SW 1271 (cell line): ENCODE data around the gene NDC1.
"Not testable (repeated sequence)": the region's sequence is repeated elsewhere in the genome, so short reads cannot be mapped to it uniquely, and the experiment has no call there.

Experiments
- DNase-seq, 2 experiments: peaks; one replicate each; lab custom pipeline; 2025; lab: John Stamatoyannopoulos, UW

Gene NDC1

DNA sequence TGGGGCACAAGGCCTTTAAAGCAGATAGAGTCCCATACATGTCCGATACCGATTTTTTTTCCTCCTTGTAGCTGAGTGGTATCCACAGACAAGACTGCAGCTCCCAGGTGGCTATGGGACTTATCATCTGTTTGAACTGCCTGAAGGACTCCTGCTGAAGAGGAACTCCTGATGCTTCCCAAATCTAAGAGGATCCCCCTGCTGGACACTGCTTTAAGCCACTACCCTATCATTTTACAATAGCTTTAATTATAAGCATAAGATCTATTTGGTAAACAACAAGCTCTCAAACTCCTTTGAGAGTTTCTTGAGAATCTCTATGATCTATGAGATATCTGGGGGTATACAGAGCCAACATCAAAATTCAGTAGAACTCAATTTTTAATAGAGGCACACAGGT lies 11.7 kb downstream of the NDC1 start:
- no peak for DNase-seq

DNA sequence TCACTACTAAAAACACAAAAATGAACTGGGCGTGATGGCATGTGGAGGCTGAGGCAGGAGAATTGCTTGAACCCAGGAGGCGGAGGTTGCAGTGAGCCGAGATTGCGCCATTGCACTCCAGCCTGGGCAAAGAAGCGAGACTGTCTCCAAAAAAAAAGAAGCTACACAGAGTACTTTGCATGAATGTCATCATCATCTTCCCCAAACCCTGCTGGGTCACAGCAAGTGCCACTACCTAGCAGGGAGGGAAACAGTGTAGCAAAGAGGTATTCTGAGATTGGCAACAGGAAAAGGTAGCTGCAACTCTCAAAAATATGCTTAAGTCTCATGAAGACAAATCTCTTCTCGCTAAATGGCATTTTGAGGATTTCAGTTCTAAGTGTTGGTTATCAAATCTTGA lies 12.8 kb downstream of the NDC1 start:
- DNase-seq: no peak

- DNase-seq: no peak
Measured at GRCh38 chr1:53822931-53823330, 15.2 kb downstream of the NDC1 start.

- DNase-seq: no peak
Measured at GRCh38 chr1:53821380-53821779, 16.7 kb downstream of the NDC1 start.

DNA sequence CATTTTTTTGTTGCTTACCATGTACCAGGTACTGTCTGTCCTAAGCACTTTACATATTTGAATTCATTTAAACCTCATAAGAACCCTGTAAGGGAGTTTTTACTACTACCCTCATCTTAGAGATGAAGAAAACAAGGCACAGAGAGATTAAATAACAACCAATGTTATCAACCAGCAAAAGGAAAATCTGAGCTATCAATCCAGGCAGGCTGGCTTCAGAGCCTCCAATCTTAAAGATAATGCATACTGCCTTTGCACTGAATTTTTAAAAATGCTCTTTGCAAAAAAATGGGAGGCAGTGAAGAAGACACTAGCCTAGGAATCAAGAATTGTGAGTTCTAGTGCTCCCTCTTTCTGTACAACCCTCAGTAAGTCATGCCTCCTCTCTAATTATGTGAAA lies 18.7 kb downstream of the NDC1 start:
- DNase-seq: no peak

DNA sequence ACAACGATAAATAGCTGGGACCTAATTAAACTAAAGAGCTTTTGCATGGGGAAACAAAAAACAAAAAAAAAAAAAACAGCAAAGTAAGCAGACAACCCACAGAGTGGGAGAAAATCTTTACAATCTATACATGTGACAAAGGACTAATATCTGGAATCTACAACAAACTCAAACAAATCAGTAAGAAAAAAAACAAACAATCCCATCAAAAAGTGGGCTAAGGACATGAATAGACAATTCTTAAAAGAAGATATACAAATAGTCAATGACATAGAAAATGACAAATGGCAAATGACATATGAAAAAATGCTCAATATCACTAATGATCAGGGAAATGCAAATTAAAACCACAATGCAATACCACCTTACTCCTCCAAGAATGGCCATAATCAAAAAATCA lies 21.5 kb downstream of the NDC1 start:
- DNase-seq: not testable (repeated sequence)

DNA sequence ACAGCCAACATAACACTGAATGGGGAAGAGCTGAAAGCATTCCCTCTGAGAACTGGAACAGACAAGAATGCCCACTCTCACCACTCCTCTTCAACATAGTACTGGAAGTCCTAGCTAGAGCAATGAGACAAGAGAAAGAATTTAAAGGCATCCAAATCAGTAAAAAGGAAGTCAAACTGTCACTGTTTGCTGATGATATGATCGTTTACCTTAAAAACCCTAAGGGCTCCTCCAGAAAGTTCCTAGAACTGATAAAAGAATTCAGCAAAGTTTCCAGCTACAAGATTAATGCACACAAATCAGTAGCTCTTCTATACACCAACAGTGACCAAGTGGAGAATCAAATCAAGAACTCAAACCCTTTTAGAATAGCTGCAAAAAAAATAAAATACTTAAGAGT lies 22.6 kb downstream of the NDC1 start:
- not testable (repeated sequence) for DNase-seq

GRCh38 chr1:53811414-53811851 lies 26.7 kb downstream of the NDC1 start:
- no peak for DNase-seq

DNA sequence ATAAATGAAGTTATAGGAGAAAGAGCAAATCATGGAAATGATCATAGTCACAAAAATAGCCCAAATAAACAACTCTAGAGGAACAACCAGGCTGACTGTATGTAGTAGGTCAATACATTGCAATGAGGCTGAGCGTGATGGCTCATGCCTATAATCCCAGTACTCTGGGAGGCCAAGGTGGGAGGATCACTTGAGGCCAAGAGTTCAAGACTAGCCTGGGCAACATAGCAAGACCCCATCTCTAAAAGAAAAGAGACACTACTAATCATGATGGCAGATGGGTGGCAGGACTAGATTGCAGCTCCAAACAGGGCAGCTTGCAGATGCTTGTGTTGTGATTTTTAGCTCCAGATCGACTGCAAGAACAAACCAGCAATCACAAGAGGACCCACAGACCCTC lies 27.6 kb downstream of the NDC1 start:
- DNase-seq: no peak

DNA sequence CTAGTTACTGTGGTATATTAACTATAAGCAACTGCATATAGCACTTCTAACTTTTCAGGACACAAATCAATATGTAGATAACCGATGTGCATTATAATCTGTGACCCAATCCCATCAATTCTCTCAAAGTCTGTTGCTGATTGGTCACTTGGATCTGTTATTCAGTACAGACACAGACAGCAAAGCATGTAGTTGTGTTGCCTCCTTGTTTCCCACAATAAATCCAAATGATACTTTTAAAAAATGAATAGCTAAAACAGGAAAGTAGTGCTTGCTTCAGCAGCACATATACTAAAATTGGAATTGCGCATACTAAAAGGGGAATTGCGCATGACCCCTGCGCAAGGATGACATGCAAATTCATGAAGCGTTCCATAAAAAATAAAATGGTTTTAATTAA lies 28.1 kb downstream of the NDC1 start:
- no peak for DNase-seq

DNA sequence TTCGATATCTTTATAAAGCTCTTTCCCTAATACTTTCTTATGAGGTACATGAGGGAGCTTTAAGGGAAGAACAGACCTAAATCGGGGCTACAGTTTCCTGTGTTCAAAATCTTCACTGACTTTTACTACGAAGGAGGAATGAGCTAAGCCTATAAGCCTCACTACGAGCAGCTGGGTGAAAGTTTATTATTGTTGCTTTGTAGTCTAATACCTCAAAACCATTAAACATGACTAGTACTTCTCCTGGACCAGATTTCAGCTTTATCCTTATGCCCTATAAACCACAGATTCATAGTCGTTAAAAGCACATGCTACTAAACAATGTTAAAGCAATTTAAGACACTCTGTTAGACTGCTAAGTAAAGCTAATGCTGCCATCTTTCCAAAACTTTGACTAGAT lies 30.2 kb downstream of the NDC1 start:
- DNase-seq: no peak

DNA sequence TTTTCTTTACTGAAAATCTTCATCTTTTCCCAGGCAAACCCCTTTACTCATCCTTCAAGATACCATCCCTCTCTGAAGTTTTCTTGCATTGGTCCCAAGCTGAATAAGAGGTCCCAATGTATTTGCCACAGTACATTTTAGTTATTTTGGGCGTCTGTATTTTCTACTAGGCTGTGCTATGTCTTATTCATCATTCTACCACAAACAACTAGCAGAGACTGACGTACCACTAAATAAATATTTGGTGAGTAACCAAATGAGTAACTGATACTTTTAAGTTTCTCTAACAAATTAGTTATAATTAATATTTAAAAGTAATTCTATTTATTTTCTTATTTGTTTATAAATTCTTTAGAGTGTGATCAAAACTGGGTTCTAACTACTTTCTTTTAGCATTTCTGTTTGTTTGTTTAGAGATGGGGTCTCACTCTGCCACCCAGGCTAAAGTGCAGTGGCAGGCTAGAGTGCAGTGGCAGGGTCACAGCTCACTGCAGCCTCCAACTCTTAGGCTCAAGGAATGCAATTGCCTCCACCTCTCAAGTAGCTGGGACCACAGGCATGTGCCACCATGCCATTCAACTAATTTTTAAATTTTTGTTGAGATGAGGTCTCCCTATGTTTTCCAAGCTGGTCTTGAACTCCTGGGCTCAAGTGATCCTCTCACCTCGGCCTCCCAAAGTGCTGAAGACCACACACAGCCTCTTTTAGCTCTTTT lies 33.1 kb downstream of the NDC1 start:
- no peak for DNase-seq

DNA sequence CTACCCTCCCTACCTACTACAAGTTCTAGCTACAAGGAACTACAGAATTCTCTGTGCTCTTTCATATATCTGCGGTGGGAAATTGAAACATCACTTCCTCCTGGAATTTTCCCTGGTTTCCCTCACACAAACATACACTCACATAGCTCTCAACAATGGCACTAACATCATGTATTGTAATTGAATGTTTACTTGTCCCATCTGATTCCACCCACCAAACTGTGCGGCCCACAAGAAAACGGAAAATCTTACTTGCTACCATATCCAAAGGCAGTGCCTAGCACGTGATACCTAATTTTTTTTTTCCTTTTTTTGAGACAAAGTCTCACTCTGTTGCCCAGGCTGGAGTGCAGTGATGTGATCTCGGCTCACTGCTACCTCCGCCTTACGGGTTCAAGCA lies 33.9 kb downstream of the NDC1 start:
- no peak for DNase-seq

- DNase-seq: no peak
Measured at GRCh38 chr1:53800621-53801020, 37.5 kb downstream of the NDC1 start.

DNA sequence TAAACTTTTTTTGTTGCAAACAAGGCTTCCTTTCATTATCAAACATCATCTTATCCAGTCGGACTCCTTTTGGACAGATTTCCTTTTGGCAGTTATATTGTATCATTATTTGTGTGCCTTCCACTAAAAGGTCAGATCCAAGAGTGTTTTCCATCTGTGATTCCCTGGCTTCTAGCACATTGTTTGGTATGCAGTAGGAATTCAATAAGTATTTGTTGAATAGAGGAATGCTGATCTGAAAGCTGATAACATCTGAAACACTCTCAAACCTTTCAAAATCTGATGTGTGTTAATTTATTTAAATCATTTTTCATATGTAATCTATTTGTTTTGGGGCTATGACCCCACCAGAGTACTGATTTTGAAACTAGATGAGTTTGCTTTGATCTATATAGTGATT lies 39.0 kb downstream of the NDC1 start:
- no peak for DNase-seq

GRCh38 chr1:53792806-53793205 lies 45.3 kb downstream of the NDC1 start:
- DNase-seq: no peak

GRCh38 chr1:53787655-53788054 lies 50.4 kb downstream of the NDC1 start:
- no peak for DNase-seq

- no peak for DNase-seq
Measured at GRCh38 chr1:53783056-53783455, 55.0 kb downstream of the NDC1 start.

DNA sequence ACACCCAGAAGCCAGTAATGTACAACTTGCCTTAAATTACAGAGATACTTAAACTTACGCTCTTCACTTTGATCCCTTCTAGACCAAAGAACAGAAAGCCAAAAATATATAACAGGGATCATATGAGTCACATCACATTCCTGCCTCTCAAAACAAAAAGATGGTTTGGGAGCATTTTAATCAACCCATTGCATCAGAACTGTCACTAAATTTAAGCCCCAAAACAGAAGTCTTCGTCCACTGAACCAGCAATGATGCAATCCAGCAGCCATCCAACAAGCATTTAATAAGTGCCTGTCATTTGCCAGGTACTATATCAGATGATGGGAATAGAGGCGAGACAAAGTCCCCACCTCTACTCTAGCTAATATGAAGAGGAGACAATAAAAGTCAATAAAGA lies 56.4 kb downstream of the NDC1 start:
- DNase-seq: no peak

- DNase-seq: no peak
Measured at GRCh38 chr1:53777272-53777671, 60.8 kb downstream of the NDC1 start.

- no peak for DNase-seq
Measured at GRCh38 chr1:53771648-53772047, 66.4 kb downstream of the NDC1 start.

- no peak for DNase-seq
Measured at GRCh38 chr1:53769780-53770179, 68.3 kb downstream of the NDC1 start.

DNA sequence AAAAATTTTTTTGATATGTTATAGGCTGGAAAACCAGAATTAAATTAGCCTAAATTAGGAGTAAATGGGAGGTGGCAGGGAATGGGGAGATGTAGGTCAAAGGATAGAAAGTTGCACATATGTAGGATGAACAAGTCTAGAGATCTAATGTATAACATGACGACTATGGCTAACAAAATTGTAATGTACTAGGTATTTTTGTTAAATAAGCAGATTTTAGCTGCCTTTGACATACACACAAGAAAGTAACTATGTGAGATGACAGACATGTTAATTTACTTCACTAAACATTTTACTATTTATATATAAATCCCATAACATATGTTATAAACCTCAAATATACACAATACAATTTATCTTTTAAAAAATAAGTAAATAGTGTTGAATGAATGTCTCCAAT lies 68.9 kb downstream of the NDC1 start:
- no peak for DNase-seq

- no peak for DNase-seq
Measured at GRCh38 chr1:53766831-53767405, 71.2 kb downstream of the NDC1 start.
